Hematopoietic multipotent progenitor cell treated with erythropoietin and hydrocortisone succinate and interleukin-3 and kit ligand, for 17 days (in vitro differentiated cells): ENCODE measurements around the gene MDFIC2.
"Not testable (repeated sequence)": the region's sequence is repeated elsewhere in the genome, so short reads cannot be mapped to it uniquely, and the experiment has no call there.

Source experiments
- DNase-seq: peaks from one replicate; pipeline ENCODE4 v3.0.0-alpha.2; 2015; ENCODE audit warnings: low spot score

Gene MDFIC2

GRCh38 chr3:70256566-70256965, 55.9 kb downstream of the MDFIC2 start:
- DNase-seq: no peak

- DNase-seq: no peak
Measured at GRCh38 chr3:70250492-70250891, 61.9 kb downstream of the MDFIC2 start.

GRCh38 chr3:70249509-70250160, 62.8 kb downstream of the MDFIC2 start:
- DNase-seq: no peak

- DNase-seq: no peak
Measured at GRCh38 chr3:70248856-70249255, 63.6 kb downstream of the MDFIC2 start.

GRCh38 chr3:70247955-70248354, 64.5 kb downstream of the MDFIC2 start:
- DNase-seq: no peak

- DNase-seq: no peak
Measured at GRCh38 chr3:70245746-70246525, 66.5 kb downstream of the MDFIC2 start.

- no peak for DNase-seq
Measured at GRCh38 chr3:70244422-70244821, 68.0 kb downstream of the MDFIC2 start.

- no peak for DNase-seq
Measured at GRCh38 chr3:70242297-70242882, 70.0 kb downstream of the MDFIC2 start.

GRCh38 chr3:70233812-70234211, 78.6 kb downstream of the MDFIC2 start:
- DNase-seq: no peak

GRCh38 chr3:70233112-70233511, 79.3 kb downstream of the MDFIC2 start:
- DNase-seq: no peak

GRCh38 chr3:70231266-70231701, 81.2 kb downstream of the MDFIC2 start:
- DNase-seq: no peak

GRCh38 chr3:70227437-70227836, 85.0 kb downstream of the MDFIC2 start:
- no peak for DNase-seq

GRCh38 chr3:70225146-70225545, 87.3 kb downstream of the MDFIC2 start:
- no peak for DNase-seq

- DNase-seq: no peak
Measured at GRCh38 chr3:70224337-70224736, 88.1 kb downstream of the MDFIC2 start.

GRCh38 chr3:70218471-70218870, 94.0 kb downstream of the MDFIC2 start:
- no peak for DNase-seq

GRCh38 chr3:70211274-70211673, 101.2 kb downstream of the MDFIC2 start:
- not testable (repeated sequence) for DNase-seq

GRCh38 chr3:70201975-70202374, 110.5 kb downstream of the MDFIC2 start:
- DNase-seq: no peak

- DNase-seq: no peak
Measured at GRCh38 chr3:70189884-70190473, 122.5 kb downstream of the MDFIC2 start.

- no peak for DNase-seq
Measured at GRCh38 chr3:70186221-70186620, 126.2 kb downstream of the MDFIC2 start.

- DNase-seq: no peak
Measured at GRCh38 chr3:70185661-70186060, 126.8 kb downstream of the MDFIC2 start.

- DNase-seq: no peak
Measured at GRCh38 chr3:70183781-70184504, 128.5 kb downstream of the MDFIC2 start.

- no peak for DNase-seq
Measured at GRCh38 chr3:70182166-70182565, 130.3 kb downstream of the MDFIC2 start.
